ENCODE measurements around the gene FAM83G. TPM values are rescaled to one million over a fixed set of nuclear protein-coding genes. Genes with fewer than 3 reads are reported as not detected.

FAM83G gene
- total RNA-seq, 4 donors from 2014 or later, result 3.7 to 16.7 (median 11.8) TPM

DNA sequence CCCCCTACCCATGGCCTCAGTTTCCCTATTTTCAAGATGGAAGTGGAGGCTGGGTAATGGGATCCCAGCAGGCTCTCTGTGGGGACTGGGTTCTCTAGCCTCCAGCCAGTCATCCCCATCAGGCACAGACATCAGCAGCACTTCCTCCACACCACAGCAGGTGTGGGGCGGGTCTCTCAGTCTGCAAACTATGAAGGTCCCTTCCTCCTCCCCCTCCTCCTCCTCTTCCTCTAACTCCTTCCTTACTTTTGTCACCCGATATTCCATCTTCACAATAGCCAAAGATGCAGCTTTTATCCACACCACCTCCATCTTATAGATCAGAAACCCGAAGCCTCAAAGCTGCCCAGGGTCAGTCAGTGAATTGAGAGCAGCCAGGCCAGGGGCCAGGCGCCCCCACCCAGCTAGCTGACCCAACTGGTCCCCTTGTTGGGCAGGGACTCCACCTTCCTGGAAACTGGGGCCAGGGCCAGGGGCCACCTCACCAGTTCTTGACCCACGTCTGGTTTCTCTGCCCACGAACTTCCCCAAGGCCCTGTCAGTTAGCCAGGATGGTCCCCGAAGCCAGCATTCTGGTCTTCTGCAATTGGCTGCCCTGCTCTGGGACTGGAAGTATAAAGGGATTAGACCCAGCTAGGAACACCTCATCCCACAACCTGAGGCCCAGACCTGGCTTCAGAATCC, 2.5 kb downstream of the FAM83G start:
- Histone ChIP-seq H3K27me3 (no peaks in the 10 kb centered on the region), H3K36me3 (no peaks in the 10 kb centered on the region), H3K9me3 (no peaks in the 10 kb centered on the region), H3K27ac (replicated peaks in 1 of 4) (no peak overlapping the region), H3K4me1 (peaks cover 9 to 29% (median 26%) of the 10 kb centered on the region in 4 donors), H3K4me3 (no peak overlapping the region)
- DNase-seq (ENCODE audit: extremely low spot score), result no peak
- intact Hi-C loops (cut with DNase I), result no loop called here
- TF ChIP-seq POLR2A (IDR thresholded peaks at IDR 0.05; ENCODE audit: low read depth), result no peak
- no peak for TF ChIP-seq EP300 (IDR thresholded peaks at IDR 0.05)
- TF ChIP-seq, protein P1, sequence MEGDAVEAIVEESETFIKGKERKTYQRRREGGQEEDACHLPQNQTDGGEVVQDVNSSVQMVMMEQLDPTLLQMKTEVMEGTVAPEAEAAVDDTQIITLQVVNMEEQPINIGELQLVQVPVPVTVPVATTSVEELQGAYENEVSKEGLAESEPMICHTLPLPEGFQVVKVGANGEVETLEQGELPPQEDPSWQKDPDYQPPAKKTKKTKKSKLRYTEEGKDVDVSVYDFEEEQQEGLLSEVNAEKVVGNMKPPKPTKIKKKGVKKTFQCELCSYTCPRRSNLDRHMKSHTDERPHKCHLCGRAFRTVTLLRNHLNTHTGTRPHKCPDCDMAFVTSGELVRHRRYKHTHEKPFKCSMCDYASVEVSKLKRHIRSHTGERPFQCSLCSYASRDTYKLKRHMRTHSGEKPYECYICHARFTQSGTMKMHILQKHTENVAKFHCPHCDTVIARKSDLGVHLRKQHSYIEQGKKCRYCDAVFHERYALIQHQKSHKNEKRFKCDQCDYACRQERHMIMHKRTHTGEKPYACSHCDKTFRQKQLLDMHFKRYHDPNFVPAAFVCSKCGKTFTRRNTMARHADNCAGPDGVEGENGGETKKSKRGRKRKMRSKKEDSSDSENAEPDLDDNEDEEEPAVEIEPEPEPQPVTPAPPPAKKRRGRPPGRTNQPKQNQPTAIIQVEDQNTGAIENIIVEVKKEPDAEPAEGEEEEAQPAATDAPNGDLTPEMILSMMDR (IDR thresholded peaks at IDR 0.05), result no peak
- no peak for TF ChIP-seq POLR2AphosphoS5 (IDR thresholded peaks at IDR 0.05)
- 74% methylated on average over 7 of the region's 7 CpGs for WGBS

DNA sequence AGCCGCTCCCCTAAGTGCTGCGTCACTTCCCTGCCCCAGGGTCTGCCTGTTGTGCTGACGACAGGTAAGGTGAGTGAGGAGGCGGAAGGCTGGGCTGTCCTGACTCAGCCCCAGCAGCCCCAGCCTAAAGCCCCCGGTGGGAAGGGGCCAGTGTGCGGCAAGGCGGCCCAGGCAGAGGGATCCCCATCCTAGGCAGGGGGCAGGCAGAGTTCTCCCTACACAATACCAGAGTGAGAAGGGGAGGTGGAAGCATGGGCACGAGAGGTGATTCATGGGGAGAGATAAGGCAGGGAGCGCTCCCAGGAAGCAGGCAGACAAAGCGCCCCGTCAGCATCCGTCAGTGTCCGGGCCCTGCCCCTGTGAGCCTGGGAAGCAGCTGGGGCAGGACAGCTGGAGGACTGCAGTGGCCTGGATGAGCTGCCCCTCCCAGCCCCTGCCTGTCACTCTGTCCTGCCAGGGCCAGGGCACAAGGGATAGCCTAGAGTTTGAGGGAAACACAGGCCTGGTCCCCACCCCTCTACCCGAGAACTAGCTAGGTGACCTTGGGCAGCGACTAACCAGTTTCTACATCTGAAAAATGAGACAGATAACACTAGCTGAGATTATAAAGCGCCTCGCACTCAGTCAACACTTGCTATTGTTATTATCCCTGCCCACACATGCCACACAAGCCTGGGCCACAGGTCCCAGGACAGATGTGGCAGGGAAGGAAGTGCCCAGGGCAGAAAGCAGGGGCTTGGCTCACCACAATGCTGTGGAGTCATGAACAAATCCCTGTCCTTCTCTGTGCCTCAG, 3.8 kb downstream of the FAM83G start:
- intact Hi-C loops (cut with DNase I), result no loop called here
- H3K27me3 ChIP-seq, result no peaks in the 10 kb centered on the region
- no peak overlapping the region for H3K4me3 ChIP-seq
- TF ChIP-seq, protein P1 (IDR thresholded peaks at IDR 0.05), result no peak
- no peak for TF ChIP-seq POLR2AphosphoS5 (IDR thresholded peaks at IDR 0.05)
- TF ChIP-seq EP300 (IDR thresholded peaks at IDR 0.05), result no peak
- TF ChIP-seq POLR2A (IDR thresholded peaks at IDR 0.05; ENCODE audit: low read depth), result no peak
- WGBS, result 82% methylated on average over 12 of the region's 17 CpGs
- no peaks in the 10 kb centered on the region for H3K36me3 ChIP-seq
- peaks cover 9 to 29% (median 26%) of the 10 kb centered on the region in 4 donors for H3K4me1 ChIP-seq
- DNase-seq (ENCODE audit: extremely low spot score), result no peak
- H3K9me3 ChIP-seq, result peaks cover 0 to 7% (median 0%) of the 10 kb centered on the region in 4 donors
- H3K27ac ChIP-seq (replicated peaks in 1 of 4), result no peak overlapping the region

DNA sequence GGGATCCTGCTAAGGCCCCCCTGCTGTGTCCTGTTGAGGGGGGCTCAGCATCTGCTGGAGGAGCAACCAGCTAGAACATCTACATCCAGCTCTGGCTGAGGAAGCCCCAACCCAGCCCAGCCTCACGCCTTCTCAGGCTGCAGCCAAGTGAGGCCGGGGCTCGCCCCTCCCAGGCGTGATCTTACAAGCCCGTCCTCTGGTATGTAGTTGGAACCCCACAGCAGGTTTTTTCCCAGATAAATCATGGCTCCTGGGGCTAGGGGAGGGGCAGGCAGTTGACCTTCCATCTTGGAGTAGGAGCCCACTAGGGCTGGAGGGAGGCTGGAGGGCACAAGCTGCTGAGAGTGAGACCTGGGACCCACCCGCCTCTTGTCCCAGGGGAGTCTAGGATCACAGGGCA, 4.7 kb downstream of the FAM83G start:
- DNase-seq (ENCODE audit: extremely low spot score), result no peak
- intact Hi-C loops (cut with DNase I), result no loop called here
- H3K27ac ChIP-seq (replicated peaks in 1 of 4), result no peak overlapping the region
- WGBS, result 70% methylated on average over 5 of the region's 6 CpGs
- TF ChIP-seq, protein P1 (IDR thresholded peaks at IDR 0.05), result no peak
- TF ChIP-seq EP300 (IDR thresholded peaks at IDR 0.05), result no peak
- H3K27me3 ChIP-seq, result no peaks in the 10 kb centered on the region
- H3K36me3 ChIP-seq, result no peaks in the 10 kb centered on the region
- H3K4me3 ChIP-seq, result no peak overlapping the region
- H3K4me1 ChIP-seq, result peaks cover 8 to 26% (median 22%) of the 10 kb centered on the region in 4 donors
- H3K9me3 ChIP-seq, result peaks cover 0 to 15% (median 2%) of the 10 kb centered on the region in 4 donors

DNA sequence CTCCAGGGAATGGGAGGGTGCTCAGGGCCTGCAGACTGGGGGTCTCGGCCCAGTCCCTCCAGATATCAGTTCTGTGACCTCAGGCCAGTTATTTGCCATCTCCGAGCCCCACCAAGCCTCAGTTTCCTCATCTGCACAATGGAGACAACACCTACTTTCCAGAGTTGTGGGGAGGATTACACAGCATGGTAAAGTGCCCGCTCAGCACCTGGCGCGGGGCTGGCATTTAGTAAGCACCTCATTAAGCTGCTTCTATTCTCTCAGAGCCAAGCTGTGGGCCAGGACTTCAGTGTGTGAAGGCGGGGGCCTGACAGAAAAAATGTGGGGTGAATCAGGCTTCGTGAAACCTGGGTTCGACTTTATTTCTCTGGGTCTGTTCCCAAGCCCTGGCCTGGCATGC, 5.2 kb downstream of the FAM83G start:
- intact Hi-C loops (cut with DNase I), result no loop called here
- no peak for DNase-seq (ENCODE audit: extremely low spot score)
- no peak overlapping the region for H3K4me3 ChIP-seq
- no peaks in the 10 kb centered on the region for H3K27me3 ChIP-seq
- peaks cover 0 to 15% (median 2%) of the 10 kb centered on the region in 4 donors for H3K9me3 ChIP-seq
- no peak overlapping the region for H3K27ac ChIP-seq (replicated peaks in 1 of 4)
- WGBS, result 95% methylated on average over 8 of the region's 8 CpGs
- peaks cover 7 to 22% (median 18%) of the 10 kb centered on the region in 4 donors for H3K4me1 ChIP-seq
- no peaks in the 10 kb centered on the region for H3K36me3 ChIP-seq
- TF ChIP-seq POLR2A (IDR thresholded peaks at IDR 0.05; ENCODE audit: low read depth) (no peak), POLR2AphosphoS5 (IDR thresholded peaks at IDR 0.05) (no peak)

DNA sequence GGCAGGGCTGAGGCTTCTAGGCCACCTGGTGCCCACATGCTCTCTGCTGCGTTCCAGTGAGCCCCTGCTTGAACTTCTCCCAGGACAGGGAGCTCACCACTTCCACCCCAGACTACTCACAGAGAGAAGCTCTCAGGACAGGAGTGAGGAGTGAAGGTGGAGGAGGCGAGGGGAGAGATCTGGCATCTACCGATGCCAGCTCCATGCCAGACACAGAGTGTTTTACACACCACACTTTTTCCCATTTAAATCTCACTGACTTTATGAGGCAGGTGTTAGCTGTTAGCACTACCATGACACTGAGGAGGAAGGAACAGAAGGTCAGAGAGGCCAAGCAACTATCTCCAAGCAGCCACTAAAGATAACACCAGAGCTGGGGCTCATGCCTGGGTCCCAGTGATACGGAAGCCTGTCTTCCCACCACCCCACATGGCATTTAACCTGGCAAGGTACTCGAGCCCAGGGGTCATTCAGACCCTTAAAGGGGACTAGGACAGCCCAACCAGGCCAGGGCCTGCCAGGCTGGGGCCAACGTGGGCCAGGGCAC, 6.8 kb downstream of the FAM83G start:
- TF ChIP-seq POLR2AphosphoS5 (IDR thresholded peaks at IDR 0.05), result no peak
- TF ChIP-seq EP300 (IDR thresholded peaks at IDR 0.05), result no peak
- no peak for TF ChIP-seq POLR2A (IDR thresholded peaks at IDR 0.05; ENCODE audit: low read depth)
- TF ChIP-seq, protein P1 (IDR thresholded peaks at IDR 0.05), result no peak
- Histone ChIP-seq H3K9me3 (peaks cover 0 to 15% (median 2%) of the 10 kb centered on the region in 4 donors), H3K4me1 (peaks cover 0 to 8% (median 3%) of the 10 kb centered on the region in 4 donors)

More for the DNA sequence above, 6.8 kb downstream of the FAM83G start:
- intact Hi-C loops (cut with DNase I), result no loop called here
- Histone ChIP-seq H3K36me3 (no peaks in the 10 kb centered on the region), H3K4me3 (no peak overlapping the region), H3K27ac (replicated peaks in 1 of 4) (no peak overlapping the region), H3K27me3 (no peaks in the 10 kb centered on the region)
- WGBS, result 87% methylated on average over 5 of the region's 6 CpGs
- no peak for DNase-seq (ENCODE audit: extremely low spot score)
